ENCODE data around the gene LPAR5. TPM values are rescaled to one million over a fixed set of nuclear protein-coding genes. Genes with fewer than 3 reads are reported as not detected.

Gene LPAR5
- total RNA-seq, 1 experiment from 2014 or later = 0.15 TPM

- no peak for DNase-seq (ENCODE audit: low spot score)
- intact Hi-C loops (cut with micrococcal nuclease; ENCODE audit: unreplicated experiment) = no loop called here
- H3K36me3 ChIP-seq (ENCODE audit: insufficient read depth, low read length, poor library complexity, severe bottlenecking) = peaks cover 85% of the 10 kb centered on the region
- H3K4me1 ChIP-seq (ENCODE audit: insufficient read depth, low read length, poor library complexity, severe bottlenecking) = no peaks in the 10 kb centered on the region
- CTCF ChIA-PET = no interaction called here
- POLR2A ChIA-PET (ENCODE audit: low non-redundant PET) = no interaction called here
- no peaks in the 10 kb centered on the region for H3K9me3 ChIP-seq (ENCODE audit: low read depth, low read length, poor library complexity, severe bottlenecking)
- TF ChIP-seq EZH2 (IDR thresholded peaks at IDR 0.05; ENCODE audit: borderline replicate concordance, low read depth, low read length, poor library complexity, severe bottlenecking) (no peak), CTCF (conservative IDR thresholded peaks at IDR 0.05; ENCODE audit: low read depth, low read length) (no peak)
- H3K27me3 ChIP-seq (replicated peaks; ENCODE audit: insufficient read depth, low read depth, low read length, poor library complexity) = no peaks in the 10 kb centered on the region
- H3K27ac ChIP-seq (ENCODE audit: low read depth, low read length, poor library complexity, severe bottlenecking) = no peak overlapping the region
- no TSS peak for BruUV-seq (replicated peaks)
- H3K4me3 ChIP-seq (ENCODE audit: low read depth, low read length, poor library complexity, severe bottlenecking) = no peak overlapping the region
These were observed 36.4 kb upstream of the LPAR5 start for GRCh38 chr12:6672143-6672542.

GRCh38 chr12:6667559-6668210 is 31.9 kb upstream of the LPAR5 start:
- no peak overlapping the region for H3K27ac ChIP-seq (ENCODE audit: low read depth, low read length, poor library complexity, severe bottlenecking)
- peaks cover 6% of the 10 kb centered on the region for H3K4me1 ChIP-seq (ENCODE audit: insufficient read depth, low read length, poor library complexity, severe bottlenecking)
- DNase-seq (ENCODE audit: low spot score) = no peak
- H3K9me3 ChIP-seq (ENCODE audit: low read depth, low read length, poor library complexity, severe bottlenecking) = no peaks in the 10 kb centered on the region
- H3K27me3 ChIP-seq (replicated peaks; ENCODE audit: insufficient read depth, low read depth, low read length, poor library complexity) = no peaks in the 10 kb centered on the region
- no peak overlapping the region for H3K4me3 ChIP-seq (ENCODE audit: low read depth, low read length, poor library complexity, severe bottlenecking)
- intact Hi-C loops (cut with micrococcal nuclease; ENCODE audit: unreplicated experiment) = no loop called here
- TF ChIP-seq CTCF (conservative IDR thresholded peaks at IDR 0.05; ENCODE audit: low read depth, low read length) = 0 out of 2 replicates have a peak, but pooled peaks have one; percentile 21
- TF ChIP-seq EZH2 (IDR thresholded peaks at IDR 0.05; ENCODE audit: borderline replicate concordance, low read depth, low read length, poor library complexity, severe bottlenecking) = no peak
- no TSS peak for BruUV-seq (replicated peaks)
- H3K36me3 ChIP-seq (ENCODE audit: insufficient read depth, low read length, poor library complexity, severe bottlenecking) = peaks cover 59% of the 10 kb centered on the region
- CTCF ChIA-PET = no interaction called here
- POLR2A ChIA-PET (ENCODE audit: low non-redundant PET) = no interaction called here

GRCh38 chr12:6666211-6666610 is 30.5 kb upstream of the LPAR5 start:
- BruUV-seq (replicated peaks) = no TSS peak
- no peak for DNase-seq (ENCODE audit: low spot score)
- H3K36me3 ChIP-seq (ENCODE audit: insufficient read depth, low read length, poor library complexity, severe bottlenecking) = peaks cover 44% of the 10 kb centered on the region
- H3K27me3 ChIP-seq (replicated peaks; ENCODE audit: insufficient read depth, low read depth, low read length, poor library complexity) = no peaks in the 10 kb centered on the region
- no peak overlapping the region for H3K4me3 ChIP-seq (ENCODE audit: low read depth, low read length, poor library complexity, severe bottlenecking)
- POLR2A ChIA-PET (ENCODE audit: low non-redundant PET) = no interaction called here
- no peak overlapping the region for H3K27ac ChIP-seq (ENCODE audit: low read depth, low read length, poor library complexity, severe bottlenecking)
- H3K4me1 ChIP-seq (ENCODE audit: insufficient read depth, low read length, poor library complexity, severe bottlenecking) = peaks cover 11% of the 10 kb centered on the region
- CTCF ChIA-PET = no interaction called here
- TF ChIP-seq CTCF (conservative IDR thresholded peaks at IDR 0.05; ENCODE audit: low read depth, low read length) (no peak), EZH2 (IDR thresholded peaks at IDR 0.05; ENCODE audit: borderline replicate concordance, low read depth, low read length, poor library complexity, severe bottlenecking) (no peak)
- intact Hi-C loops (cut with micrococcal nuclease; ENCODE audit: unreplicated experiment) = no loop called here
- no peaks in the 10 kb centered on the region for H3K9me3 ChIP-seq (ENCODE audit: low read depth, low read length, poor library complexity, severe bottlenecking)

All from A673 (cell line).